Right lobe of liver (tissue), 6 donors: ENCODE data around the gene SSTR3. TPM values are rescaled to one million over a fixed set of nuclear protein-coding genes. Genes with fewer than 3 reads are reported as not detected.

Experiments used
- ATAC-seq, 4 donors: fragments of 200-7000 bp; cut with Tn5 transposase; one replicate each; pipeline ENCODE4 v1.9.1; 2020; ENCODE audit warnings: mild to moderate bottlenecking in 4 of 4, moderate library complexity in 4 of 4
- DNase-seq, 3 donors: peaks; one replicate each; pipeline ENCODE4 v3.0.0-alpha.2; 2020
- H3K27ac ChIP-seq, 3 donors: fragments of 200-600 bp; one replicate each; pipeline ENCODE4 v1.8.0; 2022
- H3K27me3 ChIP-seq, 2 donors: fragments of 200-600 bp; one replicate each; pipeline ENCODE4 v1.8.0; 2022
- H3K36me3 ChIP-seq, 4 donors: fragments of 200-600 bp; sonication (generic) in 1 of 4; one replicate each; pipeline versions ENCODE4 v1.5.1 to v1.8.0; 2017 to 2022; ENCODE audit warnings: control low read depth in 1 of 4
- H3K4me1 ChIP-seq, 4 donors: fragments of 200-600 bp; sonication (generic) in 1 of 4; one replicate each; pipeline versions ENCODE4 v1.5.1 to v1.8.0; 2017 to 2022; ENCODE audit warnings: control low read depth in 1 of 4
- H3K4me3 ChIP-seq, 3 donors: fragments of 200-600 bp; one replicate each; pipeline ENCODE4 v1.8.0; 2022
- H3K9me3 ChIP-seq, 4 donors: fragments of 200-600 bp; sonication (generic) in 1 of 4; one replicate each; pipeline versions ENCODE4 v1.5.1 to v1.8.0; 2017 to 2022; ENCODE audit warnings: control low read depth in 1 of 4
- POLR2A ChIP-seq: fragments of 450-650 bp; IDR thresholded peaks from one replicate; pipeline ENCODE4 v1.6.1; 2017; ENCODE audit warnings: antibody characterized with exemption, mild to moderate bottlenecking
- WGBS: methylation state at CpG from one replicate; pipeline ENCODE4 v1.1.6; 2018; ENCODE audit warnings: low coverage, low lambda C conversion rate; ENCODE audit not compliant: insufficient coverage; ENCODE audit errors: missing lambda C conversion rate; 5-methylcytosine and 5-hydroxymethylcytosine counted together
- intact Hi-C, 2 donors: fragments of 100-400 bp; cut with DNase I; formaldehyde crosslinking; loops; one replicate each; pipeline versions ENCODE4 v1.11.2 to v1.14.1; 2022
- total RNA-seq, 6 experiments: library from RNA; depleted of rRNA in 2 of 6; stranded (reverse); fragments of >200 nt in 2 of 6; fragmentation: NEBNext Ultra II Directional in 3 of 6; extraction: Animal tissue kit (Norgen Biotek cat#: 25700) in 3 of 6; gene quantifications; one replicate each; pipeline versions ENCODE4 v1.1.0 to v1.2.4, GENCODE V29; 2016 to 2023
- TF ChIP-seq, protein P1 (sequence below), 4 donors: fragments of 200-600 bp in 3 of 4; fragments of 450-650 bp in 1 of 4; IDR thresholded peaks; one replicate each; pipeline versions ENCODE4 v1.5.1 to v1.8.0; 2016 to 2022; ENCODE audit warnings: antibody characterized with exemption in 4 of 4, mild to moderate bottlenecking in 2 of 4
- donor health status: DM: no; HTN: yes; CAD: no.
- donor health status: DM: no; HTN: no; CAD: no.
- donor health status: DM: no; HTN: no; CAD: no.
- donor health status: DM: no; HTN: yes; CAD: no.
- donor health status: DM: no; HTN: yes; CAD: no.

SSTR3 gene
- total RNA-seq, 6 experiments from 2014 or later: not detected

DNA sequence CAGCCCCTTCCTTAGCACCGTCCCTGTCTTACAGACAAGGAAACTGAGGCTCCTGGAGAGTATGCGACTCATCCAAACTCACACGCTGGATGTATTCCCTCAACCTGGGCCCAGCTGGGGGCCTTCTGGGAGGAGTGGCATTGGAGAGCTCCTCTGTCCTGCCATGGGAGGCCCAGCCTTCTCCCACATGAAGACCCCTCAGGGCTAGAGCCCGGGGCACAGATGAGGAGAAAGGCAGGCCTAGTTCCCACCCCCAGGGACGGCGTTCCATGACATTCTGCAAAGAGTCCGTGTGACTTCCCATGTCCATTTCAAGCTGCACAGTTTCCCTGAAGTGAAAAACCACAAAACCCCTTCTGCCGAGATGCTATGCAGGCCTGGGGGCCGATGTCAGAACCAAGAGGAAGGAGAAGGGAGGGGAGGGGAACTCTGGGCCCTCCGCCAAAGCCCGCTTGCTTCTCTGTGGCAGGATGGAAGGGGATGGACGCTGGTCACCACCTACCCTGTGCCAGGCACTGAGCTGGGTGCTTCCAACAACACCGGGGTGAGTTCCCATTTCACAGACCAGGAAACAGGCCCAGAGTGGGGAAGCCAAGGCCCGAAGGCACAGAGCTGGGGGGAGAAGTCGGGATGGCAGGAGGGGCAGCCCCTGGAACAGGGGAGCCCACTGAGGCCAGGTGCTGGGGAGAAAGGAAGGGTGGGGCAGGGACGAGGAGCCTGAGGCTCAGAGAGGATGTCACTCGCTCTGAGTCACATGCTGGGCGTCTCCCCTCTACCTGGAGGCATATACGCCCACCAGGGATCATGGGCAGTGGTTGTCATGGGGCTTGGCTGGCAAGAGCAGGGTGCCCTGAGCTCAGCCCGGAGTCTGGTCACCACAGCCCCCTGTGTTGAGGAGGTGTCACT is 16.1 kb upstream of the SSTR3 start:
- H3K27ac ChIP-seq: peak overlapping the region in 2 of 3 donors; percentile 51 to 69
- no peak overlapping the region for H3K4me3 ChIP-seq
- H3K36me3 ChIP-seq: no peaks in the 10 kb centered on the region
- no peaks in the 10 kb centered on the region for H3K27me3 ChIP-seq
- peak; percentile 4 to 18 (median 4) for ATAC-seq
- intact Hi-C loops: no loop called here
- TF ChIP-seq, protein P1, sequence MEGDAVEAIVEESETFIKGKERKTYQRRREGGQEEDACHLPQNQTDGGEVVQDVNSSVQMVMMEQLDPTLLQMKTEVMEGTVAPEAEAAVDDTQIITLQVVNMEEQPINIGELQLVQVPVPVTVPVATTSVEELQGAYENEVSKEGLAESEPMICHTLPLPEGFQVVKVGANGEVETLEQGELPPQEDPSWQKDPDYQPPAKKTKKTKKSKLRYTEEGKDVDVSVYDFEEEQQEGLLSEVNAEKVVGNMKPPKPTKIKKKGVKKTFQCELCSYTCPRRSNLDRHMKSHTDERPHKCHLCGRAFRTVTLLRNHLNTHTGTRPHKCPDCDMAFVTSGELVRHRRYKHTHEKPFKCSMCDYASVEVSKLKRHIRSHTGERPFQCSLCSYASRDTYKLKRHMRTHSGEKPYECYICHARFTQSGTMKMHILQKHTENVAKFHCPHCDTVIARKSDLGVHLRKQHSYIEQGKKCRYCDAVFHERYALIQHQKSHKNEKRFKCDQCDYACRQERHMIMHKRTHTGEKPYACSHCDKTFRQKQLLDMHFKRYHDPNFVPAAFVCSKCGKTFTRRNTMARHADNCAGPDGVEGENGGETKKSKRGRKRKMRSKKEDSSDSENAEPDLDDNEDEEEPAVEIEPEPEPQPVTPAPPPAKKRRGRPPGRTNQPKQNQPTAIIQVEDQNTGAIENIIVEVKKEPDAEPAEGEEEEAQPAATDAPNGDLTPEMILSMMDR (IDR thresholded peaks at IDR 0.05): no peak
- TF ChIP-seq POLR2A: no peak
- DNase-seq: no peak
- no peaks in the 10 kb centered on the region for H3K4me1 ChIP-seq
- no peaks in the 10 kb centered on the region for H3K9me3 ChIP-seq
- WGBS: 53% methylated on average over 13 of the region's 20 CpGs

DNA sequence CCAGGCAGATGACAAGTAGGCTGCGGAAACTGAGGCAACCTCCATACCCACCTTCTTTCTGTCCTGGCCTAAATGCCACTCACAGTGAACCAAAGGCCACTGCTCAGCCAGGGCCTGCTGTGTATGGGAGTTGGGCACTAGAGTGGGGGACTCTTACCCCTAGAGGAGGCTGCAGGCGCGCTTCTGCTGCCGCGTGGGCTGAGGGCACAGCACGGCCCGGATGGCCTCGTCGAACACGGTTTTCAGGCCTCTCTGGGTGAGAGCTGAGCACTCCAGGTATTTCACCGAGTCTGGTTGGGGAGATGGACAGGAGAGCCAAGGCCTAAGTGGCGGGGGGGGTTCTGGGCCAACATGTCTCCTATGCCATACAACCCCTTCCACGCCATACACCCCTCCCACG is 14.2 kb upstream of the SSTR3 start:
- no peaks in the 10 kb centered on the region for H3K4me1 ChIP-seq
- H3K9me3 ChIP-seq: no peaks in the 10 kb centered on the region
- ATAC-seq: no peak
- no peak for TF ChIP-seq POLR2A
- TF ChIP-seq, protein P1 (IDR thresholded peaks at IDR 0.05): no peak
- WGBS: no CpG with 5 or more reads among the region's 14 CpGs
- intact Hi-C loops: no loop called here
- H3K36me3 ChIP-seq: no peaks in the 10 kb centered on the region
- H3K27ac ChIP-seq: no peak overlapping the region
- H3K27me3 ChIP-seq: no peaks in the 10 kb centered on the region
- H3K4me3 ChIP-seq: no peak overlapping the region
- DNase-seq: no peak

DNA sequence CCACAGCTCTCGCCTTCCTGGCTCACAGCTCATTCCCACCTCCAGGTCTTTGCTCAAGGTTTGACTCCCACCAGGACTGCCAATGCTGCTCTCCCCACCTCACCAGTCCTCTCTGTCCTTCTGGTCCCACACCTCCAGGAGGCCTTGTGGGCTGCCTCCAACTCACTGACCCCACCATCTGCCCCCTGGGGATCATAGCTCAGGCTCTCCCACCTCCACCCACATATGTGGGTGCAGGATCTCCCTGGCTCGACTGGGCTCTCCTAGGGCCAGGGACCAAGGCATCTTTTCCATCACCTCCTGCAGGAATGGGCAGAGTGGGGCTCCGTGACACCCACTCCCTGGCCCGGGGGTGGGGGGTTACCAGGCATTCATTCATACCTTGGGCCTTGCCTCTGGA is 13.8 kb upstream of the SSTR3 start:
- TF ChIP-seq, protein P1 (IDR thresholded peaks at IDR 0.05): no peak
- no peak for TF ChIP-seq POLR2A

DNA sequence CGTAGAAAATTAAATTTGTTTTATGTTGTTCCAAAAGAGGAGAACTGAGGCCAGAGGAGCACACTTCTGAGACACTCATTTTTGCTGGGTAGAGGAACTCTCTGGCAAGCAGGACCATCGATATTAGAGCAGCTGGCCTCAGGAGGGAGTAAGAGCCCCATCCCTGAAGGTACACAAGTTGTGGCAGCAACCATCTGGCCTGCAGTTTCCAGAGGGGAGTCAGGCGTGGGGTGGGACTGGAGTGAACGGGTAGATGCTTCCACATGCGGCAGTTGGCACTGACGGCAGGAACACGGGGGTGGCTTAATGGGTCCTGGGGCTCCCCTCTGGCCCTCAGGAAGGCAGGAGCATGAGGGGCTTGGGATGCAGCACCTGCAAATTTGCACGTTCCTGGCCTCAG is 13.2 kb upstream of the SSTR3 start:
- DNase-seq: no peak
- H3K9me3 ChIP-seq: no peaks in the 10 kb centered on the region
- 53% methylated on average over 2 of the region's 8 CpGs for WGBS
- intact Hi-C loops: no loop called here
- H3K4me1 ChIP-seq: no peaks in the 10 kb centered on the region
- no peaks in the 10 kb centered on the region for H3K27me3 ChIP-seq
- H3K4me3 ChIP-seq: no peak overlapping the region
- no peak overlapping the region for H3K27ac ChIP-seq
- ATAC-seq: no peak
- no peaks in the 10 kb centered on the region for H3K36me3 ChIP-seq
- TF ChIP-seq, protein P1 (IDR thresholded peaks at IDR 0.05): no peak
- TF ChIP-seq POLR2A: no peak

More for the DNA sequence above, 13.8 kb upstream of the SSTR3 start:
- H3K4me3 ChIP-seq: no peak overlapping the region
- WGBS: 95% methylated on average over 3 of the region's 4 CpGs
- no peaks in the 10 kb centered on the region for H3K36me3 ChIP-seq
- no peak for DNase-seq
- no peak overlapping the region for H3K27ac ChIP-seq
- no peak for ATAC-seq
- H3K27me3 ChIP-seq: no peaks in the 10 kb centered on the region
- intact Hi-C loops: no loop called here
- no peaks in the 10 kb centered on the region for H3K4me1 ChIP-seq
- H3K9me3 ChIP-seq: no peaks in the 10 kb centered on the region
